Fibroblast of lung (primary cell): ENCODE measurements around the gene SLC6A12.

Source experiments
- EZH2 ChIP-seq: IDR thresholded peaks from 2 replicates; pipeline ENCODE4 v1.5.1; 2012; ENCODE audit warnings: low read length, control low read depth, mild to moderate bottlenecking; ENCODE audit errors: missing control alignments
- TF ChIP-seq, protein P1 (sequence below), 2 donors: IDR thresholded peaks in 1 of 2; conservative IDR thresholded peaks in 1 of 2; 1 replicate in 1 of 2; 2 replicates in 1 of 2; pipeline ENCODE4 v1.5.1; 2011 to 2012; ENCODE audit warnings: low read length in 2 of 2, control low read depth in 1 of 2, inconsistent platforms in 1 of 2, low read depth in 1 of 2, mild to moderate bottlenecking in 1 of 2

- TF ChIP-seq, protein P1, sequence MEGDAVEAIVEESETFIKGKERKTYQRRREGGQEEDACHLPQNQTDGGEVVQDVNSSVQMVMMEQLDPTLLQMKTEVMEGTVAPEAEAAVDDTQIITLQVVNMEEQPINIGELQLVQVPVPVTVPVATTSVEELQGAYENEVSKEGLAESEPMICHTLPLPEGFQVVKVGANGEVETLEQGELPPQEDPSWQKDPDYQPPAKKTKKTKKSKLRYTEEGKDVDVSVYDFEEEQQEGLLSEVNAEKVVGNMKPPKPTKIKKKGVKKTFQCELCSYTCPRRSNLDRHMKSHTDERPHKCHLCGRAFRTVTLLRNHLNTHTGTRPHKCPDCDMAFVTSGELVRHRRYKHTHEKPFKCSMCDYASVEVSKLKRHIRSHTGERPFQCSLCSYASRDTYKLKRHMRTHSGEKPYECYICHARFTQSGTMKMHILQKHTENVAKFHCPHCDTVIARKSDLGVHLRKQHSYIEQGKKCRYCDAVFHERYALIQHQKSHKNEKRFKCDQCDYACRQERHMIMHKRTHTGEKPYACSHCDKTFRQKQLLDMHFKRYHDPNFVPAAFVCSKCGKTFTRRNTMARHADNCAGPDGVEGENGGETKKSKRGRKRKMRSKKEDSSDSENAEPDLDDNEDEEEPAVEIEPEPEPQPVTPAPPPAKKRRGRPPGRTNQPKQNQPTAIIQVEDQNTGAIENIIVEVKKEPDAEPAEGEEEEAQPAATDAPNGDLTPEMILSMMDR (conservative IDR thresholded peaks at IDR 0.05 in 1 of 2, IDR thresholded peaks at IDR 0.05 in 1 of 2; ENCODE audit: low read depth in 1 of 2, low read length in 2 of 2), result no peak
- TF ChIP-seq EZH2, result no peak
These were observed 43.8 kb upstream of the SLC6A12 start for GRCh38 chr12:257521-258321.
